HG02759 (cell line): ENCODE measurements around the gene HSD17B1.

ENCODE experiments used
- ATAC-seq: cut with Tn5 transposase; IDR thresholded peaks from one replicate; pipeline ENCODE4 v1.9.1; 2021; ENCODE audit warnings: mild to moderate bottlenecking, moderate library complexity; ENCODE audit not compliant: unreplicated experiment

Gene HSD17B1

DNA sequence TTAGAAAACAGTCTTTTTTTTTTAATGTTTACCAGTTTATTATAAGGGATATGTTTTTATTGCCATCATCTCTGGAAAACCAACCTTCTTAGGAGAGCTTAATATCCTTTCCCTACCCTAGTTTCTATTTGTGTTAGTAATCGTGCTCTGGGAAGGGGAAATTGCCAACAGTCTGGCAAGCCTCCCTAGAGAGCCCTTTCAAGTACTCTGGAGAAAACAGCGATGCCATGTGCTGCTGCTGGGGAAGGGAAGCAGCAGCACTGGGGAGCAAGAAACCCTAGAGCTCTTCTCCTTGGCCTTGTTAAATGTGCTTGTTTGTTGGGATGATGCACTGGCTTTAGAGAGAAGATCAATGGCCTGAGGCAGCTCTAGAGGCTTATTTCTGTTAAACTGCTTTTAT, 46.2 kb downstream of the HSD17B1 start:
- ATAC-seq, result no peak

DNA sequence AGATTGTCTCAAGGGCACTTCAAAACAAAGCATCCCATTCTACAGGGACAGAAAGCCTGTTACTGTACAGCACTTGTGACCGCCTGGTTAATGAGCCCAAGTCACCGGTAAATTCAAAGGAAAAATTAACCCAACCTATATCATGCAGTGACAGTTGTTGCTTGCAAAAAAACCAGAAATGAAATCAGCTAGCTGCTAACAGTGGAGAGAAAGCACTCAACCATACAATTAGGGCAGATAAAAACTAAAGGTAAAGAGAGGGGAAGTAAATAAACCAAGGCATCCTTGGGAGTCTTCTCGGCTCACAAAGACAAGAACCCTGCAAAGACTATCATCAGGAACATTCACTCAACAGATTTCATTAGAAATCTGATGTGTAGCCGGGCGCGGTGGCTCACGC, 50.6 kb downstream of the HSD17B1 start:
- ATAC-seq, result no peak
